Measurements from ENCODE around the gene CIAO2B. TPM values are rescaled to one million over a fixed set of nuclear protein-coding genes. Genes with fewer than 3 reads are reported as not detected.

Gene CIAO2B
- polyA plus RNA-seq, 1 donor (not counting 4 experiments of a cell fraction or from before 2014, with no cell fraction given), result 105 TPM

DNA sequence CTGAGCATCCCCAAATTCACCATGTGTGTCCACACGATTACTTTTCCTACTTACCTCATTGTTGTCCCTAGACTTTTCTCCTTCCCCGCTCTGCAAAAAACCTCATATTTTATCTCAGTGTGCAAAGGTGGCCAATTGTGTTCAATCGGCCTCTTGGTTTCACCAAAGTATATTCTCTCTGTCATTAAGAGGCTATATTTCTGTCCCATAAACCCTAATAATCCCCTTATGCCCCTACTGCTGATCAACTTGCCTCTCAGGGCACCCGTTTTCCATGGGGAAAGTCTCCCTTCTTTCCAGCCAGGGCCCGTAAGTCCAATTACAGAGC, 12.7 kb upstream of the CIAO2B start:
- Histone ChIP-seq H3K79me2 (ENCODE audit: control insufficient read depth, insufficient read depth, low read length) (no peaks in the 10 kb centered on the region), H3K9me1 (ENCODE audit: control insufficient read depth, extremely low read depth, insufficient read depth, low read length) (no peaks in the 10 kb centered on the region), H3K4me2 (ENCODE audit: control insufficient read depth, extremely low read depth, insufficient read depth, low read depth, low read length) (no peak overlapping the region), H3K4me1 (ENCODE audit: control insufficient read depth, extremely low read depth, insufficient read depth, low read length) (peaks cover 14% of the 10 kb centered on the region), H3K27ac (ENCODE audit: control insufficient read depth, insufficient read depth, low read length) (no peak overlapping the region), H2AFZ (ENCODE audit: control insufficient read depth, low read length) (no peak overlapping the region), H3K9ac (ENCODE audit: control insufficient read depth, extremely low read depth, insufficient read depth, low read length) (no peak overlapping the region), H4K20me1 (ENCODE audit: control insufficient read depth, extremely low read depth, insufficient read depth, low read length) (no peaks in the 10 kb centered on the region), H3K27me3 (ENCODE audit: control insufficient read depth, extremely low read depth, insufficient read depth, low read length) (no peaks in the 10 kb centered on the region), H3K4me3 (ENCODE audit: control insufficient read depth in 2 of 3, extremely low read depth in 1 of 3, insufficient read depth in 2 of 3, low read depth in 1 of 3, low read length in 3 of 3) (no peak overlapping the region), H3K9me3 (ENCODE audit: control insufficient read depth, low read depth, low read length) (no peaks in the 10 kb centered on the region), H3K36me3 (ENCODE audit: control insufficient read depth in 2 of 2, extremely low read depth in 1 of 2, insufficient read depth in 2 of 2, low read length in 2 of 2) (peaks cover 13 to 14% of the 10 kb centered on the region in 2 experiments)
- DNase-seq (ENCODE audit: low read depth, low spot score) (no peak), FAIRE-seq (no peak)
- dilution Hi-C loops (cut with MboI; ENCODE audit: extremely low pct_ligation_motif_present, low sequenced_read_pairs), result no loop called here
- no peak for TF ChIP-seq EZH2 (IDR thresholded peaks at IDR 0.05; ENCODE audit: low read length)
- TF ChIP-seq CTCF (optimal IDR thresholded peaks at IDR 0.05 in 1 of 3, IDR thresholded peaks at IDR 0.05 in 1 of 3, conservative IDR thresholded peaks at IDR 0.05 in 1 of 3; ENCODE audit: extremely low read depth in 1 of 3, insufficient read depth in 2 of 3, low read length in 3 of 3), result no peak

DNA sequence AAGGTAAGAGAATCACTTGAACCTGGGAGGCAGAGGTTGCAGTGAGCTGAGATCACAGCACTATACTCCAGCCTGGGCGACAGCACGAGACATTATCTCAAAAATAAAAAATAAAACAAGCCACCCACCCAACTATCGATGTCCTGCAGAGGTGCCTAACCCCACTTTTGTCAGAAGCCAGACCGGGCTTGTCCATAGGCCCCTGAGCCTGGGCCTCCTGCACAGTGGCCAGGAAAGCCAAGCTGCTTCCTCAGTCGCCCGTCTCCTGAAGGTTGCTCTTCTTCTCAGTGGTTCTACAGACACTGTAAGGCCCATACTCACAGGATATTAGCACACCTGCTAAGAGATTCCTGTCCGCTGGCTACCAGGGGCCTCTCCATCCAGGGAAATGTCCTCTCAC, 12.3 kb upstream of the CIAO2B start:
- TF ChIP-seq EZH2 (IDR thresholded peaks at IDR 0.05; ENCODE audit: low read length), result no peak
- TF ChIP-seq CTCF (optimal IDR thresholded peaks at IDR 0.05 in 1 of 3, IDR thresholded peaks at IDR 0.05 in 1 of 3, conservative IDR thresholded peaks at IDR 0.05 in 1 of 3; ENCODE audit: extremely low read depth in 1 of 3, insufficient read depth in 2 of 3, low read length in 3 of 3), result no peak
- FAIRE-seq (no peak), DNase-seq (ENCODE audit: low read depth, low spot score) (no peak)
- Histone ChIP-seq H3K36me3 (ENCODE audit: control insufficient read depth in 2 of 2, extremely low read depth in 1 of 2, insufficient read depth in 2 of 2, low read length in 2 of 2) (peaks cover 17 to 18% of the 10 kb centered on the region in 2 experiments), H3K4me3 (ENCODE audit: control insufficient read depth in 2 of 3, extremely low read depth in 1 of 3, insufficient read depth in 2 of 3, low read depth in 1 of 3, low read length in 3 of 3) (no peak overlapping the region), H3K4me1 (ENCODE audit: control insufficient read depth, extremely low read depth, insufficient read depth, low read length) (peaks cover 14% of the 10 kb centered on the region), H3K27ac (ENCODE audit: control insufficient read depth, insufficient read depth, low read length) (no peak overlapping the region), H3K9me1 (ENCODE audit: control insufficient read depth, extremely low read depth, insufficient read depth, low read length) (no peaks in the 10 kb centered on the region), H3K9me3 (ENCODE audit: control insufficient read depth, low read depth, low read length) (no peaks in the 10 kb centered on the region), H3K9ac (ENCODE audit: control insufficient read depth, extremely low read depth, insufficient read depth, low read length) (no peak overlapping the region), H3K79me2 (ENCODE audit: control insufficient read depth, insufficient read depth, low read length) (no peaks in the 10 kb centered on the region), H2AFZ (ENCODE audit: control insufficient read depth, low read length) (no peak overlapping the region), H3K27me3 (ENCODE audit: control insufficient read depth, extremely low read depth, insufficient read depth, low read length) (no peaks in the 10 kb centered on the region), H3K4me2 (ENCODE audit: control insufficient read depth, extremely low read depth, insufficient read depth, low read depth, low read length) (no peak overlapping the region), H4K20me1 (ENCODE audit: control insufficient read depth, extremely low read depth, insufficient read depth, low read length) (no peaks in the 10 kb centered on the region)
- dilution Hi-C loops (cut with MboI; ENCODE audit: extremely low pct_ligation_motif_present, low sequenced_read_pairs), result no loop called here

Data from keratinocyte (primary cell).